GM23338 (cell line): Measurements from ENCODE around the gene MATK. TPM values are rescaled to one million over a fixed set of nuclear protein-coding genes. Genes with fewer than 3 reads are reported as not detected.

Source experiments
- ATAC-seq: fragments of 200-7000 bp; cut with Tn5 transposase; 3 replicates; pipeline ENCODE4 v1.9.1; 2020
- DNase-seq: peaks from one replicate; pipeline ENCODE4 v3.0.0-alpha.2; 2015; ENCODE audit warnings: low spot score
- H2AFZ ChIP-seq: fragments of 200-600 bp; sonication (generic); 2 replicates; pipeline ENCODE4 v1.8.0; 2016; ENCODE audit warnings: antibody characterized with exemption, mild to moderate bottlenecking, moderate library complexity
- H3F3A ChIP-seq: fragments of 200-600 bp; sonication (generic); replicated peaks from 2 replicates; pipeline ENCODE4 v1.8.0; 2017; ENCODE audit warnings: antibody characterized with exemption, mixed run types, low read depth
- H3K27ac ChIP-seq: fragments of 200-600 bp; sonication (generic); 2 replicates; pipeline ENCODE4 v1.6.1; 2016; ENCODE audit warnings: low read depth
- H3K27me3 ChIP-seq: fragments of 200-600 bp; sonication (generic); 2 replicates; pipeline ENCODE4 v1.8.0; 2016; ENCODE audit warnings: mild to moderate bottlenecking, mixed run types, moderate library complexity; ENCODE audit not compliant: insufficient read depth
- H3K36me3 ChIP-seq: fragments of 200-600 bp; sonication (generic); 2 replicates; pipeline ENCODE4 v1.8.0; 2016; ENCODE audit warnings: mild to moderate bottlenecking; ENCODE audit not compliant: insufficient read depth
- H3K4me1 ChIP-seq: fragments of 200-600 bp; sonication (generic); 2 replicates; pipeline ENCODE4 v1.8.0; 2016; ENCODE audit warnings: mild to moderate bottlenecking, moderate library complexity; ENCODE audit not compliant: insufficient read depth
- H3K4me2 ChIP-seq: fragments of 200-600 bp; sonication (generic); 2 replicates; pipeline ENCODE4 v1.7.1; 2017; ENCODE audit warnings: mixed run types
- H3K4me3 ChIP-seq: fragments of 200-600 bp; sonication (generic); 2 replicates; pipeline ENCODE4 v1.6.1; 2016; ENCODE audit warnings: mixed run types
- H3K79me2 ChIP-seq: fragments of 200-600 bp; sonication (generic); replicated peaks from 2 replicates; pipeline ENCODE4 v1.8.0; 2017; ENCODE audit warnings: mild to moderate bottlenecking; ENCODE audit not compliant: insufficient read depth
- H3K9me2 ChIP-seq: fragments of 200-600 bp; sonication (generic); 2 replicates; pipeline ENCODE4 v1.8.0; 2017; ENCODE audit not compliant: insufficient read depth
- H4K20me1 ChIP-seq: fragments of 200-600 bp; sonication (generic); replicated peaks from 2 replicates; pipeline ENCODE4 v1.8.0; 2017; ENCODE audit warnings: mild to moderate bottlenecking; ENCODE audit not compliant: insufficient read depth
- H3K27ac Mint-ChIP-seq: 2 replicates; pipeline ENCODE4 v1.8.0; 2020; ENCODE audit warnings: inconsistent platforms, mild to moderate bottlenecking, moderate library complexity, mixed read lengths
- H3K27me3 Mint-ChIP-seq: 3 replicates; pipeline ENCODE4 v1.8.0; 2022; ENCODE audit warnings: low read depth, mild to moderate bottlenecking, moderate library complexity, mixed read lengths, inconsistent platforms; ENCODE audit not compliant: insufficient read depth, poor library complexity
- H3K36me3 Mint-ChIP-seq: 3 replicates; pipeline ENCODE4 v1.8.0; 2021; ENCODE audit warnings: low read depth, mild to moderate bottlenecking, inconsistent platforms, moderate library complexity, mixed read lengths
- H3K4me1 Mint-ChIP-seq: 3 replicates; pipeline ENCODE4 v1.8.0; 2020; ENCODE audit warnings: mild to moderate bottlenecking, inconsistent platforms, mixed read lengths
- H3K4me3 Mint-ChIP-seq: 3 replicates; pipeline ENCODE4 v1.8.0; 2021; ENCODE audit warnings: moderate library complexity, mild to moderate bottlenecking, inconsistent platforms, mixed read lengths
- H3K9me3 Mint-ChIP-seq: 3 replicates; pipeline ENCODE4 v1.8.0; 2020; ENCODE audit warnings: moderate library complexity, mild to moderate bottlenecking, inconsistent platforms, mixed read lengths
- CREB1 ChIP-seq: fragments of 250-450 bp; sonication (Bioruptor Pico); IDR thresholded peaks from 2 replicates; pipeline ENCODE4 v1.5.0; 2020; ENCODE audit warnings: low read depth, mild to moderate bottlenecking, moderate library complexity
- EZH2 ChIP-seq: fragments of 200-600 bp; sonication (generic); IDR thresholded peaks from one replicate; pipeline ENCODE4 v1.8.0; 2017; ENCODE audit warnings: antibody characterized with exemption, mild to moderate bottlenecking, low read depth; ENCODE audit not compliant: unreplicated experiment
- EZH2phosphoT487 ChIP-seq: fragments of 200-600 bp; sonication (generic); IDR thresholded peaks from one replicate; pipeline ENCODE4 v1.8.1; 2018; ENCODE audit warnings: antibody characterized with exemption; ENCODE audit not compliant: unreplicated experiment
- JUNB ChIP-seq: IDR thresholded peaks from one replicate; pipeline ENCODE4 v1.6.1; 2016; ENCODE audit warnings: antibody characterized with exemption; ENCODE audit not compliant: unreplicated experiment
- NANOG ChIP-seq: IDR thresholded peaks from 2 replicates; pipeline ENCODE4 v1.6.1; 2016; ENCODE audit warnings: antibody characterized with exemption, borderline replicate concordance
- POLR2AphosphoS5 ChIP-seq: IDR thresholded peaks from 2 replicates; pipeline ENCODE4 v1.6.1; 2016; ENCODE audit warnings: antibody characterized with exemption, low read depth
- STAT1 ChIP-seq: IDR thresholded peaks from one replicate; pipeline ENCODE4 v1.6.1; 2016; ENCODE audit warnings: antibody characterized with exemption; ENCODE audit not compliant: unreplicated experiment
- ZNF114 ChIP-seq: fragments of 250-450 bp; sonication (Bioruptor Pico); IDR thresholded peaks from 2 replicates; pipeline ENCODE4 v1.5.0; 2020; ENCODE audit warnings: mild to moderate bottlenecking, moderate library complexity
- ZNF331 ChIP-seq: fragments of 250-450 bp; sonication (Bioruptor Pico); IDR thresholded peaks from 2 replicates; pipeline ENCODE4 v1.5.0; 2020; ENCODE audit warnings: low read depth, mild to moderate bottlenecking, moderate library complexity
- polyA plus RNA-seq: library from polyadenylated mRNA; unstranded; fragments of >200 nt; fragmentation: Nextera tagmentation; extraction: Ambion mirVana; gene quantifications from 2 replicates; pipeline ENCODE4 v1.2.1, GENCODE V29; 2016
- total RNA-seq: library from RNA; depleted of rRNA; stranded (reverse); fragments of >200 nt; shearing (Covaris generic); gene quantifications from 2 replicates; pipeline ENCODE4 v1.2.3, GENCODE V29; 2014
- TF ChIP-seq, protein P1 (sequence below): IDR thresholded peaks from 2 replicates; pipeline ENCODE4 v1.6.1; 2016; ENCODE audit warnings: antibody characterized with exemption
- TF ChIP-seq, protein P2 (sequence below), 2 experiments: fragments of 200-600 bp in 1 of 2; sonication (generic) in 1 of 2; conservative IDR thresholded peaks; 2 replicates each; pipeline versions ENCODE4 v1.5.1 to v1.6.1; 2016 to 2017; ENCODE audit warnings: antibody characterized with exemption in 2 of 2, low read depth in 2 of 2, mild to moderate bottlenecking in 2 of 2, moderate library complexity in 1 of 2
- TF ChIP-seq, protein P3 (sequence below): IDR thresholded peaks from one replicate; pipeline ENCODE4 v1.6.1; 2018; ENCODE audit warnings: antibody characterized with exemption; ENCODE audit not compliant: unreplicated experiment
- TF ChIP-seq, protein P4 (sequence below): fragments of 250-450 bp; sonication (Bioruptor Pico); IDR thresholded peaks from 2 replicates; pipeline ENCODE4 v1.5.0; 2020; ENCODE audit warnings: mild to moderate bottlenecking, moderate library complexity

MATK gene
- total and polyA plus RNA-seq, 2 experiments from 2014 or later: 13.4 to 21.4 TPM

DNA sequence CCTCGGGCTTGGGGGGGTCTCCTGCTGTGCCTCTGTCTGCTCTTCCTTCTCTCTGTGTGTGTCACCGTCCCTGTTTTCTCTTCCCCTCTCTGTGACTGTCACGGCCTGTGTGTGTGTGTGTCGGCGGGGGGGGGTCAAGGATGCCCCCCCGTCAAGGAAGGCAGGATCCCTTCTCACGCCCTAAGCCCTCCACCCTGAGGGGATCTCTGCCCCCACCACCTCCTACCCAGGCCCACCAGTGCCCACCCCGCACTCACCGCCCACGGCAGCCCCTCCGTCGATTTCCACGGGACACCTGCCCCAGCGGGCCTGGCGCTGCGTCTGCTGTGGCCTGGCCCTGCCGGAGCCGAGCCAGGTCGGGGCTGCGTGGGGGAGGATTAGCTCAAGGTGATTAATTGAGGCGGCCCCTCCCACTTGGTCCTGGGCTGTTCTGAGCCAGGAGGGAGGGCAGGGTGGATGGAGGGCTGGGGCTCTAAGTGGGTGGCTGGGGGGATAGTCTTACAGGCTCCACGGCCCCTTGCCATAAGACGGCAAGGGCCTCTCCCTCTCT, 14.2 kb downstream of the MATK start, which contains the start of gene RAX2:
RAX2 (minus strand) TSS at position 323 of the 550 bp plus-strand sequence. CDS start 486 bp downstream, outside the sequence.
- no peaks in the 10 kb centered on the region; the same call in 1 of the 2 replicates for H4K20me1 ChIP-seq
- H3K4me3 Mint-ChIP-seq: no peak within 1 kb of the TSS; the same call in 2 of the 3 replicates
- H3K4me3 ChIP-seq: no peak within 1 kb of the TSS
- no peak within 1 kb of the TSS for H3K27ac Mint-ChIP-seq
- DNase-seq (no peak), ATAC-seq (peak; percentile 7; the same call in 2 of the 3 replicates)
- H3K27me3 ChIP-seq: no peaks in the 10 kb centered on the region
- H3K4me2 ChIP-seq: no peak within 1 kb of the TSS
- peaks cover 4% of the 10 kb centered on the region; the same call in 2 of the 3 replicates for H3K36me3 Mint-ChIP-seq
- peaks cover 8% of the 10 kb centered on the region for H3K4me1 Mint-ChIP-seq
- peaks cover 7% of the 10 kb centered on the region for H3K27me3 Mint-ChIP-seq
- no peak within 1 kb of the TSS for H3K27ac ChIP-seq
- TF ChIP-seq, protein P1, sequence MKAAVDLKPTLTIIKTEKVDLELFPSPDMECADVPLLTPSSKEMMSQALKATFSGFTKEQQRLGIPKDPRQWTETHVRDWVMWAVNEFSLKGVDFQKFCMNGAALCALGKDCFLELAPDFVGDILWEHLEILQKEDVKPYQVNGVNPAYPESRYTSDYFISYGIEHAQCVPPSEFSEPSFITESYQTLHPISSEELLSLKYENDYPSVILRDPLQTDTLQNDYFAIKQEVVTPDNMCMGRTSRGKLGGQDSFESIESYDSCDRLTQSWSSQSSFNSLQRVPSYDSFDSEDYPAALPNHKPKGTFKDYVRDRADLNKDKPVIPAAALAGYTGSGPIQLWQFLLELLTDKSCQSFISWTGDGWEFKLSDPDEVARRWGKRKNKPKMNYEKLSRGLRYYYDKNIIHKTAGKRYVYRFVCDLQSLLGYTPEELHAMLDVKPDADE: no peak
- TF ChIP-seq EZH2: no peak
- TF ChIP-seq, protein P2, sequence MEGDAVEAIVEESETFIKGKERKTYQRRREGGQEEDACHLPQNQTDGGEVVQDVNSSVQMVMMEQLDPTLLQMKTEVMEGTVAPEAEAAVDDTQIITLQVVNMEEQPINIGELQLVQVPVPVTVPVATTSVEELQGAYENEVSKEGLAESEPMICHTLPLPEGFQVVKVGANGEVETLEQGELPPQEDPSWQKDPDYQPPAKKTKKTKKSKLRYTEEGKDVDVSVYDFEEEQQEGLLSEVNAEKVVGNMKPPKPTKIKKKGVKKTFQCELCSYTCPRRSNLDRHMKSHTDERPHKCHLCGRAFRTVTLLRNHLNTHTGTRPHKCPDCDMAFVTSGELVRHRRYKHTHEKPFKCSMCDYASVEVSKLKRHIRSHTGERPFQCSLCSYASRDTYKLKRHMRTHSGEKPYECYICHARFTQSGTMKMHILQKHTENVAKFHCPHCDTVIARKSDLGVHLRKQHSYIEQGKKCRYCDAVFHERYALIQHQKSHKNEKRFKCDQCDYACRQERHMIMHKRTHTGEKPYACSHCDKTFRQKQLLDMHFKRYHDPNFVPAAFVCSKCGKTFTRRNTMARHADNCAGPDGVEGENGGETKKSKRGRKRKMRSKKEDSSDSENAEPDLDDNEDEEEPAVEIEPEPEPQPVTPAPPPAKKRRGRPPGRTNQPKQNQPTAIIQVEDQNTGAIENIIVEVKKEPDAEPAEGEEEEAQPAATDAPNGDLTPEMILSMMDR (conservative IDR thresholded peaks at IDR 0.05; ENCODE audit: low read depth in 2 of 2): no peak
- TF ChIP-seq, protein P3, sequence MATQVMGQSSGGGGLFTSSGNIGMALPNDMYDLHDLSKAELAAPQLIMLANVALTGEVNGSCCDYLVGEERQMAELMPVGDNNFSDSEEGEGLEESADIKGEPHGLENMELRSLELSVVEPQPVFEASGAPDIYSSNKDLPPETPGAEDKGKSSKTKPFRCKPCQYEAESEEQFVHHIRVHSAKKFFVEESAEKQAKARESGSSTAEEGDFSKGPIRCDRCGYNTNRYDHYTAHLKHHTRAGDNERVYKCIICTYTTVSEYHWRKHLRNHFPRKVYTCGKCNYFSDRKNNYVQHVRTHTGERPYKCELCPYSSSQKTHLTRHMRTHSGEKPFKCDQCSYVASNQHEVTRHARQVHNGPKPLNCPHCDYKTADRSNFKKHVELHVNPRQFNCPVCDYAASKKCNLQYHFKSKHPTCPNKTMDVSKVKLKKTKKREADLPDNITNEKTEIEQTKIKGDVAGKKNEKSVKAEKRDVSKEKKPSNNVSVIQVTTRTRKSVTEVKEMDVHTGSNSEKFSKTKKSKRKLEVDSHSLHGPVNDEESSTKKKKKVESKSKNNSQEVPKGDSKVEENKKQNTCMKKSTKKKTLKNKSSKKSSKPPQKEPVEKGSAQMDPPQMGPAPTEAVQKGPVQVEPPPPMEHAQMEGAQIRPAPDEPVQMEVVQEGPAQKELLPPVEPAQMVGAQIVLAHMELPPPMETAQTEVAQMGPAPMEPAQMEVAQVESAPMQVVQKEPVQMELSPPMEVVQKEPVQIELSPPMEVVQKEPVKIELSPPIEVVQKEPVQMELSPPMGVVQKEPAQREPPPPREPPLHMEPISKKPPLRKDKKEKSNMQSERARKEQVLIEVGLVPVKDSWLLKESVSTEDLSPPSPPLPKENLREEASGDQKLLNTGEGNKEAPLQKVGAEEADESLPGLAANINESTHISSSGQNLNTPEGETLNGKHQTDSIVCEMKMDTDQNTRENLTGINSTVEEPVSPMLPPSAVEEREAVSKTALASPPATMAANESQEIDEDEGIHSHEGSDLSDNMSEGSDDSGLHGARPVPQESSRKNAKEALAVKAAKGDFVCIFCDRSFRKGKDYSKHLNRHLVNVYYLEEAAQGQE: no peak
- no peak for TF ChIP-seq EZH2phosphoT487
- TF ChIP-seq, protein P4, sequence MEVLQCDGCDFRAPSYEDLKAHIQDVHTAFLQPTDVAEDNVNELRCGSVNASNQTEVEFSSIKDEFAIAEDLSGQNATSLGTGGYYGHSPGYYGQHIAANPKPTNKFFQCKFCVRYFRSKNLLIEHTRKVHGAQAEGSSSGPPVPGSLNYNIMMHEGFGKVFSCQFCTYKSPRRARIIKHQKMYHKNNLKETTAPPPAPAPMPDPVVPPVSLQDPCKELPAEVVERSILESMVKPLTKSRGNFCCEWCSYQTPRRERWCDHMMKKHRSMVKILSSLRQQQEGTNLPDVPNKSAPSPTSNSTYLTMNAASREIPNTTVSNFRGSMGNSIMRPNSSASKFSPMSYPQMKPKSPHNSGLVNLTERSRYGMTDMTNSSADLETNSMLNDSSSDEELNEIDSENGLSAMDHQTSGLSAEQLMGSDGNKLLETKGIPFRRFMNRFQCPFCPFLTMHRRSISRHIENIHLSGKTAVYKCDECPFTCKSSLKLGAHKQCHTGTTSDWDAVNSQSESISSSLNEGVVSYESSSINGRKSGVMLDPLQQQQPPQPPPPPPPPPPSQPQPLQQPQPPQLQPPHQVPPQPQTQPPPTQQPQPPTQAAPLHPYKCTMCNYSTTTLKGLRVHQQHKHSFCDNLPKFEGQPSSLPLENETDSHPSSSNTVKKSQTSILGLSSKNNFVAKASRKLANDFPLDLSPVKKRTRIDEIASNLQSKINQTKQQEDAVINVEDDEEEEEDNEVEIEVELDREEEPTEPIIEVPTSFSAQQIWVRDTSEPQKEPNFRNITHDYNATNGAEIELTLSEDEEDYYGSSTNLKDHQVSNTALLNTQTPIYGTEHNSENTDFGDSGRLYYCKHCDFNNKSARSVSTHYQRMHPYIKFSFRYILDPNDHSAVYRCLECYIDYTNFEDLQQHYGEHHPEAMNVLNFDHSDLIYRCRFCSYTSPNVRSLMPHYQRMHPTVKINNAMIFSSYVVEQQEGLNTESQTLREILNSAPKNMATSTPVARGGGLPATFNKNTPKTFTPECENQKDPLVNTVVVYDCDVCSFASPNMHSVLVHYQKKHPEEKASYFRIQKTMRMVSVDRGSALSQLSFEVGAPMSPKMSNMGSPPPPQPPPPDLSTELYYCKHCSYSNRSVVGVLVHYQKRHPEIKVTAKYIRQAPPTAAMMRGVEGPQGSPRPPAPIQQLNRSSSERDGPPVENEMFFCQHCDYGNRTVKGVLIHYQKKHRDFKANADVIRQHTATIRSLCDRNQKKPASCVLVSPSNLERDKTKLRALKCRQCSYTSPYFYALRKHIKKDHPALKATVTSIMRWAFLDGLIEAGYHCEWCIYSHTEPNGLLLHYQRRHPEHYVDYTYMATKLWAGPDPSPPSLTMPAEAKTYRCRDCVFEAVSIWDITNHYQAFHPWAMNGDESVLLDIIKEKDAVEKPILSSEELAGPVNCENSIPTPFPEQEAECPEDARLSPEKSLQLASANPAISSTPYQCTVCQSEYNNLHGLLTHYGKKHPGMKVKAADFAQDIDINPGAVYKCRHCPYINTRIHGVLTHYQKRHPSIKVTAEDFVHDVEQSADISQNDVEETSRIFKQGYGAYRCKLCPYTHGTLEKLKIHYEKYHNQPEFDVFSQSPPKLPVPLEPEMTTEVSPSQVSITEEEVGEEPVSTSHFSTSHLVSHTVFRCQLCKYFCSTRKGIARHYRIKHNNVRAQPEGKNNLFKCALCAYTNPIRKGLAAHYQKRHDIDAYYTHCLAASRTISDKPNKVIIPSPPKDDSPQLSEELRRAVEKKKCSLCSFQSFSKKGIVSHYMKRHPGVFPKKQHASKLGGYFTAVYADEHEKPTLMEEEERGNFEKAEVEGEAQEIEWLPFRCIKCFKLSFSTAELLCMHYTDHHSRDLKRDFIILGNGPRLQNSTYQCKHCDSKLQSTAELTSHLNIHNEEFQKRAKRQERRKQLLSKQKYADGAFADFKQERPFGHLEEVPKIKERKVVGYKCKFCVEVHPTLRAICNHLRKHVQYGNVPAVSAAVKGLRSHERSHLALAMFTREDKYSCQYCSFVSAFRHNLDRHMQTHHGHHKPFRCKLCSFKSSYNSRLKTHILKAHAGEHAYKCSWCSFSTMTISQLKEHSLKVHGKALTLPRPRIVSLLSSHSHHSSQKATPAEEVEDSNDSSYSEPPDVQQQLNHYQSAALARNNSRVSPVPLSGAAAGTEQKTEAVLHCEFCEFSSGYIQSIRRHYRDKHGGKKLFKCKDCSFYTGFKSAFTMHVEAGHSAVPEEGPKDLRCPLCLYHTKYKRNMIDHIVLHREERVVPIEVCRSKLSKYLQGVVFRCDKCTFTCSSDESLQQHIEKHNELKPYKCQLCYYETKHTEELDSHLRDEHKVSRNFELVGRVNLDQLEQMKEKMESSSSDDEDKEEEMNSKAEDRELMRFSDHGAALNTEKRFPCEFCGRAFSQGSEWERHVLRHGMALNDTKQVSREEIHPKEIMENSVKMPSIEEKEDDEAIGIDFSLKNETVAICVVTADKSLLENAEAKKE (CRISPR knock-in tag): no peak
- no peak for TF ChIP-seq ZNF331 (CRISPR knock-in tag)
- no peak for TF ChIP-seq ZNF114 (CRISPR knock-in tag)
- no peak for TF ChIP-seq CREB1 (CRISPR knock-in tag)
- no peak for TF ChIP-seq STAT1
- no peak for TF ChIP-seq JUNB
- no peak for TF ChIP-seq POLR2AphosphoS5
- TF ChIP-seq NANOG: no peak
- no peaks in the 10 kb centered on the region; the same call in 1 of the 3 replicates for H3K9me3 Mint-ChIP-seq
- H3K79me2 ChIP-seq: no peaks in the 10 kb centered on the region
- 0 out of 2 replicates have a peak, but pooled peaks cover 4% of the 10 kb centered on the region for H3F3A ChIP-seq
- no peaks in the 10 kb centered on the region for H3K36me3 ChIP-seq
- no peak within 1 kb of the TSS for H2AFZ ChIP-seq
- H3K9me2 ChIP-seq: no peaks in the 10 kb centered on the region
- H3K4me1 ChIP-seq: no peaks in the 10 kb centered on the region
